OCI-LY1 (cell line): ENCODE measurements around the gene ALMS1.

ENCODE experiments used
- CTCF ChIP-seq: fragments of 200-600 bp; sonication (generic), shearing (Covaris generic); IDR thresholded peaks from 2 replicates; pipeline ENCODE4 v1.5.1; 2017; ENCODE audit warnings: mild to moderate bottlenecking, antibody characterized with exemption, low read length, moderate library complexity, mixed read lengths
- EZH2 ChIP-seq: fragments of 200-600 bp; sonication (generic), shearing (Covaris generic); IDR thresholded peaks from 2 replicates; pipeline ENCODE4 v1.8.0; 2017; ENCODE audit warnings: borderline replicate concordance, mixed run types, mild to moderate bottlenecking, antibody characterized with exemption, low read length, moderate library complexity, mixed read lengths

GRCh38 chr2:73610111-73610510, 224.5 kb downstream of the ALMS1 start:
- TF ChIP-seq CTCF (no peak), EZH2 (no peak)
